Osteoblast (primary cell): ENCODE data around the gene NPSR1. TPM values are rescaled to one million over a fixed set of nuclear protein-coding genes. Genes with fewer than 3 reads are reported as not detected.

Experiments
- DNase-seq: peaks from one replicate; pipeline ENCODE4 v3.0.0; 2011; ENCODE audit warnings: low spot score, mixed read lengths; ENCODE audit not compliant: insufficient read length; ENCODE audit errors: missing footprints
- H2AFZ ChIP-seq: 2 replicates; pipeline ENCODE4 v1.6.0; 2011; ENCODE audit warnings: mild to moderate bottlenecking, low read length
- H3K27ac ChIP-seq: 2 replicates; pipeline ENCODE4 v1.5.1; 2011; ENCODE audit warnings: mild to moderate bottlenecking, low read depth, low read length, moderate library complexity
- H3K27me3 ChIP-seq: 2 replicates; pipeline ENCODE4 v1.6.0; 2012; ENCODE audit warnings: mild to moderate bottlenecking, control low read depth, inconsistent platforms, low read length, moderate library complexity; ENCODE audit not compliant: insufficient read depth
- H3K36me3 ChIP-seq: 2 replicates; pipeline ENCODE4 v1.5.1; 2011; ENCODE audit warnings: mild to moderate bottlenecking, low read length, control low read depth, moderate library complexity; ENCODE audit not compliant: insufficient read depth
- H3K4me1 ChIP-seq: 2 replicates; pipeline ENCODE4 v1.5.1; 2011; ENCODE audit warnings: mild to moderate bottlenecking, low read length, control low read depth, moderate library complexity; ENCODE audit not compliant: insufficient read depth
- H3K4me2 ChIP-seq: 2 replicates; pipeline ENCODE4 v1.6.0; 2011; ENCODE audit warnings: mild to moderate bottlenecking, low read length; ENCODE audit not compliant: insufficient read depth
- H3K4me3 ChIP-seq: fragments of 200-600 bp; sonication (generic); 3 replicates; pipeline ENCODE4 v1.5.1; 2012; ENCODE audit warnings: mild to moderate bottlenecking, low read length, inconsistent platforms; ENCODE audit not compliant: insufficient read depth
- H3K79me2 ChIP-seq: 2 replicates; pipeline ENCODE4 v1.6.0; 2012; ENCODE audit warnings: mild to moderate bottlenecking, low read length, control low read depth, inconsistent platforms; ENCODE audit not compliant: insufficient read depth
- H3K9me3 ChIP-seq: 2 replicates; pipeline ENCODE4 v1.5.1; 2011; ENCODE audit warnings: low read depth, low read length, control low read depth
- H4K20me1 ChIP-seq: 2 replicates; pipeline ENCODE4 v1.6.0; 2012; ENCODE audit warnings: mild to moderate bottlenecking, low read length, control low read depth; ENCODE audit not compliant: insufficient read depth
- CTCF ChIP-seq: IDR thresholded peaks from 2 replicates; pipeline ENCODE4 v1.5.1; 2011; ENCODE audit warnings: mild to moderate bottlenecking, low read depth, low read length, moderate library complexity; ENCODE audit errors: extremely low read depth
- total RNA-seq: library from RNA; depleted of rRNA; stranded (reverse); fragments of >200 nt; gene quantifications from 2 replicates; pipeline ENCODE4 v1.2.3, GENCODE V29; 2012

The NPSR1 gene
- total RNA-seq, 1 donor = not detected

GRCh38 chr7:34664755-34665154 lies 6.7 kb downstream of the NPSR1 start:
- H3K4me2 ChIP-seq = no peak overlapping the region
- H3K79me2 ChIP-seq = no peaks in the 10 kb centered on the region
- H3K36me3 ChIP-seq = no peaks in the 10 kb centered on the region
- no peaks in the 10 kb centered on the region for H4K20me1 ChIP-seq
- no peak for DNase-seq
- TF ChIP-seq CTCF = no peak
- H3K9me3 ChIP-seq = no peaks in the 10 kb centered on the region
- no peaks in the 10 kb centered on the region for H3K27me3 ChIP-seq
- no peak overlapping the region for H3K4me3 ChIP-seq
- H3K27ac ChIP-seq = no peak overlapping the region
- no peak overlapping the region for H2AFZ ChIP-seq
- H3K4me1 ChIP-seq = no peaks in the 10 kb centered on the region

- no peak overlapping the region for H3K4me2 ChIP-seq
Measured at GRCh38 chr7:34672430-34672829, 14.4 kb downstream of the NPSR1 start.

DNA sequence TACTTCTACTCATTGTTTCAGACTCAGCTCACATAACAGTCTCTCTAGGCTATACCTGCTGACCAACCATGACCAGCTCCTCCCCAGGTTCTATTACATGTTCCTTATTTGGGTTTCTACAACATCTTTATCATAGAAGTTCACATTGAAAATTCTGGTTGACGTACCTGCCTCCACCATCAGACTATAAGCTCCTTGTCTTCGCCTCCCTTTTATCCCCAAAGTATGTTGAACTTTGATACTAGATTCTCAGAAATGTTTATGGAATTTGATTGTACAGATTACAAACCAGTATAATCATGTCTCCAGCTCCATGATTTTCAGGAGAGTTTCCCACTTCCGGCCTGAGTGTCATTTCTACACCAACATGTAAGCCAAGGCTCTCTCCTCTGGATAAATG lies 15.0 kb downstream of the NPSR1 start:
- Histone ChIP-seq H3K36me3 (no peaks in the 10 kb centered on the region), H3K9me3 (no peaks in the 10 kb centered on the region), H3K4me3 (no peak overlapping the region), H3K4me2 (no peak overlapping the region), H3K4me1 (no peaks in the 10 kb centered on the region), H3K27me3 (no peaks in the 10 kb centered on the region), H2AFZ (no peak overlapping the region), H3K27ac (no peak overlapping the region), H4K20me1 (no peaks in the 10 kb centered on the region), H3K79me2 (no peaks in the 10 kb centered on the region)
- no peak for TF ChIP-seq CTCF
- DNase-seq = no peak

More at GRCh38 chr7:34672430-34672829, 14.4 kb downstream of the NPSR1 start:
- no peaks in the 10 kb centered on the region for H3K27me3 ChIP-seq
- H4K20me1 ChIP-seq = no peaks in the 10 kb centered on the region
- H2AFZ ChIP-seq = no peak overlapping the region
- no peaks in the 10 kb centered on the region for H3K36me3 ChIP-seq
- H3K79me2 ChIP-seq = no peaks in the 10 kb centered on the region
- no peak for TF ChIP-seq CTCF
- DNase-seq = no peak
- no peak overlapping the region for H3K27ac ChIP-seq
- H3K9me3 ChIP-seq = no peaks in the 10 kb centered on the region
- no peak overlapping the region for H3K4me3 ChIP-seq
- no peaks in the 10 kb centered on the region for H3K4me1 ChIP-seq

- Histone ChIP-seq H3K27ac (no peak overlapping the region), H3K79me2 (no peaks in the 10 kb centered on the region), H2AFZ (no peak overlapping the region), H4K20me1 (no peaks in the 10 kb centered on the region), H3K9me3 (no peaks in the 10 kb centered on the region), H3K4me2 (no peak overlapping the region), H3K36me3 (no peaks in the 10 kb centered on the region), H3K27me3 (no peaks in the 10 kb centered on the region), H3K4me1 (no peaks in the 10 kb centered on the region), H3K4me3 (no peak overlapping the region)
- peak; percentile 19 for TF ChIP-seq CTCF
- no peak for DNase-seq
Measured at GRCh38 chr7:34675749-34676374, 17.8 kb downstream of the NPSR1 start.
